ENCODE results near the gene ACP2.

Gene ACP2

GRCh38 chr11:47236482-47236881, 12.1 kb downstream of the ACP2 start:
- Histone ChIP-seq H3K36me3 (ENCODE audit: control insufficient read depth in 1 of 2, insufficient read depth in 2 of 2, low read depth in 1 of 2, low read length in 2 of 2) (peaks cover 57 to 72% of the 10 kb centered on the region in 2 experiments), H3K4ac (ENCODE audit: low read depth in 1 of 2, low read length in 2 of 2) (no peak overlapping the region), H4K91ac (ENCODE audit: low read length) (no peak overlapping the region), H3K4me2 (ENCODE audit: low read length, poor library complexity, severe bottlenecking) (no peak overlapping the region), H2AK5ac (ENCODE audit: low read length, severe bottlenecking) (no peak overlapping the region), H3K18ac (ENCODE audit: low read depth in 1 of 2, low read length in 2 of 2) (no peak overlapping the region), H4K8ac (ENCODE audit: low read length) (no peak overlapping the region), H3K9me3 (ENCODE audit: control insufficient read depth, low read length) (no peaks in the 10 kb centered on the region), H3K14ac (ENCODE audit: low read length in 2 of 2) (no peak overlapping the region), H3K27ac (ENCODE audit: low read length, poor library complexity, severe bottlenecking) (no peak overlapping the region), H2AFZ (ENCODE audit: low read depth, low read length) (no peak overlapping the region), H2BK12ac (ENCODE audit: low read length in 2 of 2) (no peak overlapping the region), H3K27me3 (ENCODE audit: control insufficient read depth in 1 of 2, insufficient read depth in 1 of 2, low read length in 2 of 2) (no peaks in the 10 kb centered on the region), H3K9ac (ENCODE audit: low read length) (no peak overlapping the region), H3K23ac (ENCODE audit: low read length in 2 of 2) (no peak overlapping the region), H3K79me1 (replicated peaks; ENCODE audit: low read length, poor library complexity, severe bottlenecking) (peaks cover 9% of the 10 kb centered on the region), H2BK5ac (ENCODE audit: low read depth, low read length, poor library complexity, severe bottlenecking) (no peak overlapping the region), H3K4me3 (ENCODE audit: insufficient read depth in 1 of 2, low read depth in 1 of 2, low read length in 2 of 2) (no peak overlapping the region), H2BK15ac (ENCODE audit: low read depth, poor library complexity, severe bottlenecking) (no peak overlapping the region), H3K4me1 (ENCODE audit: control insufficient read depth, insufficient read depth, low read depth, low read length) (peaks cover 17% of the 10 kb centered on the region), H2BK120ac (ENCODE audit: low read depth, low read length) (no peak overlapping the region)
- DNase-seq, result peak; percentile 69
- WGBS, result 72% methylated on average over 3 of the region's 5 CpGs

- Histone ChIP-seq H2BK12ac (ENCODE audit: low read length in 2 of 2) (no peak overlapping the region), H2AK5ac (ENCODE audit: low read length, severe bottlenecking) (peak overlapping the region; percentile 5), H3K14ac (ENCODE audit: low read length in 2 of 2) (no peak overlapping the region), H3K9me3 (ENCODE audit: control insufficient read depth, low read length) (no peaks in the 10 kb centered on the region), H2BK120ac (ENCODE audit: low read depth, low read length) (no peak overlapping the region), H3K27me3 (ENCODE audit: control insufficient read depth in 1 of 2, insufficient read depth in 1 of 2, low read length in 2 of 2) (no peaks in the 10 kb centered on the region), H3K23ac (ENCODE audit: low read length in 2 of 2) (no peak overlapping the region), H4K91ac (ENCODE audit: low read length) (no peak overlapping the region), H3K4me3 (ENCODE audit: insufficient read depth in 1 of 2, low read depth in 1 of 2, low read length in 2 of 2) (no peak overlapping the region), H3K79me1 (replicated peaks; ENCODE audit: low read length, poor library complexity, severe bottlenecking) (peaks cover 12% of the 10 kb centered on the region), H3K27ac (ENCODE audit: low read length, poor library complexity, severe bottlenecking) (peak overlapping the region; percentile 6), H2AFZ (ENCODE audit: low read depth, low read length) (no peak overlapping the region), H3K18ac (ENCODE audit: low read depth in 1 of 2, low read length in 2 of 2) (no peak overlapping the region), H4K8ac (ENCODE audit: low read length) (no peak overlapping the region), H3K36me3 (ENCODE audit: control insufficient read depth in 1 of 2, insufficient read depth in 2 of 2, low read depth in 1 of 2, low read length in 2 of 2) (peaks cover 56 to 78% of the 10 kb centered on the region in 2 experiments), H2BK15ac (ENCODE audit: low read depth, poor library complexity, severe bottlenecking) (no peak overlapping the region), H3K9ac (ENCODE audit: low read length) (no peak overlapping the region), H3K4me2 (ENCODE audit: low read length, poor library complexity, severe bottlenecking) (no peak overlapping the region), H3K4me1 (ENCODE audit: control insufficient read depth, insufficient read depth, low read depth, low read length) (peaks cover 17% of the 10 kb centered on the region), H3K4ac (ENCODE audit: low read depth in 1 of 2, low read length in 2 of 2) (peak overlapping the region in 1 of 2 experiments; percentile 24), H2BK5ac (ENCODE audit: low read depth, low read length, poor library complexity, severe bottlenecking) (no peak overlapping the region)
- no peak for DNase-seq
- 95% methylated on average over 12 of the region's 12 CpGs for WGBS
Observed at GRCh38 chr11:47235163-47235562, 13.5 kb downstream of the ACP2 start.

DNA sequence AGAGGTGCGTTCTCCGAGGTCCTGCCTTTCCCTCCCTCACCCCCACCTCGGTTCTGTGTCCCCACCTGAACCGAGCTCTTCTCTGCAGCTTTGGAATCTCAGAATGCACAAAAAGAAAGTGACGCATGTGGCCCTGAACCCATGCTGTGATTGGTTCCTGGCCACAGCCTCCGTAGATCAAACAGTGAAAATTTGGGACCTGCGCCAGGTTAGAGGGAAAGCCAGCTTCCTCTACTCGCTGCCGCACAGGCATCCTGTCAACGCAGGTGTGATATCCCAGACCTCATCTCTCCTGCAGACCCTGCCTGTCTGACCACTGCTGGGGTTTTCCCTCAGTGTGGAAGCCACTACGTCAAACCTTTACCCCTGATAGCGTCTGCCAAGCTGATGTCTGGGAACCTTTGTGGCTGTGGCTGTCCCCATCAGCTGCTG, 13.9 kb downstream of the ACP2 start:
- Histone ChIP-seq H2BK12ac (ENCODE audit: low read length in 2 of 2) (no peak overlapping the region), H3K23ac (ENCODE audit: low read length in 2 of 2) (no peak overlapping the region), H2BK15ac (ENCODE audit: low read depth, poor library complexity, severe bottlenecking) (no peak overlapping the region), H2BK5ac (ENCODE audit: low read depth, low read length, poor library complexity, severe bottlenecking) (no peak overlapping the region), H3K9ac (ENCODE audit: low read length) (peak overlapping the region; percentile 69), H3K79me1 (replicated peaks; ENCODE audit: low read length, poor library complexity, severe bottlenecking) (peaks cover 9% of the 10 kb centered on the region), H3K4me2 (ENCODE audit: low read length, poor library complexity, severe bottlenecking) (peak overlapping the region; percentile 5), H3K14ac (ENCODE audit: low read length in 2 of 2) (no peak overlapping the region), H3K27me3 (ENCODE audit: control insufficient read depth in 1 of 2, insufficient read depth in 1 of 2, low read length in 2 of 2) (no peaks in the 10 kb centered on the region), H3K36me3 (ENCODE audit: control insufficient read depth in 1 of 2, insufficient read depth in 2 of 2, low read depth in 1 of 2, low read length in 2 of 2) (peaks cover 55 to 78% of the 10 kb centered on the region in 2 experiments), H3K18ac (ENCODE audit: low read depth in 1 of 2, low read length in 2 of 2) (no peak overlapping the region), H3K9me3 (ENCODE audit: control insufficient read depth, low read length) (no peaks in the 10 kb centered on the region), H4K91ac (ENCODE audit: low read length) (no peak overlapping the region), H4K8ac (ENCODE audit: low read length) (no peak overlapping the region), H3K4ac (ENCODE audit: low read depth in 1 of 2, low read length in 2 of 2) (no peak overlapping the region), H2AK5ac (ENCODE audit: low read length, severe bottlenecking) (peak overlapping the region; percentile 10), H3K27ac (ENCODE audit: low read length, poor library complexity, severe bottlenecking) (peak overlapping the region; percentile 70), H3K4me3 (ENCODE audit: insufficient read depth in 1 of 2, low read depth in 1 of 2, low read length in 2 of 2) (peak overlapping the region in 1 of 2 experiments; percentile 19), H3K4me1 (ENCODE audit: control insufficient read depth, insufficient read depth, low read depth, low read length) (peaks cover 17% of the 10 kb centered on the region), H2BK120ac (ENCODE audit: low read depth, low read length) (no peak overlapping the region), H2AFZ (ENCODE audit: low read depth, low read length) (no peak overlapping the region)
- DNase-seq, result no peak
- 96% methylated on average over 12 of the region's 12 CpGs for WGBS

DNA sequence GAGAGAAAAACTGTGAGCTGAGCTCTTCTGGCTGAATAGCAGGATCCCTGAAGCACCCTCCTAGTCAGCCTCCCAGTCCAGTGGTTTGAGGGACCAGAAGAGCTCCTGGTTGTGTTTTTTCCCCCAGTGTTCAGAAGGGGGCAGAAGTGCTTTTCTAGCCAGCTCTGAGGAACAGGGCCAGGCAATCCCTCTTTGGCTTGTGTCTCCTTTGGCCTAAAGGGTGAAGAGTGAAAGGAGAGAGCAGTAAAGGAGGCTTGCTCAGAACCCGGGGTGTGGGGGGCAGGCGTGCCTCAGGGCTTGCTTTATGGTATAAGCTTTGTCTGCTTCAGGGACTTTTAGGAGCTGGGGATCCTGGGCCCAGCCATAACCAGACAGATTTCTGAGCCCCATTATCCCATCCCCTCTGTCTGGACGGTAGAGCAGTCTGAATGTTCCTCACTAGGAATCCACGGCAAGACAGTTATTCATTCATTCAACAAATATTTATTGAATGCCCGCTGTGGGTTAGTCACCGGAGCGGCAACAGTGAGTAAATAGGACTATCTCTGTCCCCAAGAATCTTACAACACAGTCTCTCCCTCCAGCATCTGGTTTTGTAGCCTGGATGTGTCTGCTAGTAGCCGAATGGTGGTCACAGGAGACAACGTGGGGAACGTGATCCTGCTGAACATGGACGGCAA, 14.5 kb downstream of the ACP2 start:
- H3K4me1 ChIP-seq (ENCODE audit: control insufficient read depth, insufficient read depth, low read depth, low read length), result peaks cover 17% of the 10 kb centered on the region
- no peak overlapping the region for H3K23ac ChIP-seq (ENCODE audit: low read length in 2 of 2)
- DNase-seq, result peak; percentile 81
- peak overlapping the region; percentile 69 for H3K9ac ChIP-seq (ENCODE audit: low read length)
- no peak overlapping the region for H2BK15ac ChIP-seq (ENCODE audit: low read depth, poor library complexity, severe bottlenecking)
- no peak overlapping the region for H2BK5ac ChIP-seq (ENCODE audit: low read depth, low read length, poor library complexity, severe bottlenecking)
- no peak overlapping the region for H2BK12ac ChIP-seq (ENCODE audit: low read length in 2 of 2)
- H3K4me3 ChIP-seq (ENCODE audit: insufficient read depth in 1 of 2, low read depth in 1 of 2, low read length in 2 of 2), result peak overlapping the region in 1 of 2 experiments; percentile 19
- H3K4me2 ChIP-seq (ENCODE audit: low read length, poor library complexity, severe bottlenecking), result peak overlapping the region; percentile 5
- peak overlapping the region; percentile 50 for H2AK5ac ChIP-seq (ENCODE audit: low read length, severe bottlenecking)
- H3K18ac ChIP-seq (ENCODE audit: low read depth in 1 of 2, low read length in 2 of 2), result no peak overlapping the region
- H3K27ac ChIP-seq (ENCODE audit: low read length, poor library complexity, severe bottlenecking), result peak overlapping the region; percentile 70
- H3K79me1 ChIP-seq (replicated peaks; ENCODE audit: low read length, poor library complexity, severe bottlenecking), result peaks cover 11% of the 10 kb centered on the region
- H3K9me3 ChIP-seq (ENCODE audit: control insufficient read depth, low read length), result no peaks in the 10 kb centered on the region
- H4K8ac ChIP-seq (ENCODE audit: low read length), result no peak overlapping the region
- H3K27me3 ChIP-seq (ENCODE audit: control insufficient read depth in 1 of 2, insufficient read depth in 1 of 2, low read length in 2 of 2), result no peaks in the 10 kb centered on the region
- no peak overlapping the region for H4K91ac ChIP-seq (ENCODE audit: low read length)
- H2AFZ ChIP-seq (ENCODE audit: low read depth, low read length), result no peak overlapping the region
- H3K14ac ChIP-seq (ENCODE audit: low read length in 2 of 2), result no peak overlapping the region
- H3K4ac ChIP-seq (ENCODE audit: low read depth in 1 of 2, low read length in 2 of 2), result no peak overlapping the region
- H3K36me3 ChIP-seq (ENCODE audit: control insufficient read depth in 1 of 2, insufficient read depth in 2 of 2, low read depth in 1 of 2, low read length in 2 of 2), result peaks cover 51 to 78% of the 10 kb centered on the region in 2 experiments
- 72% methylated on average over 11 of the region's 11 CpGs for WGBS
- no peak overlapping the region for H2BK120ac ChIP-seq (ENCODE audit: low read depth, low read length)
